ENCODE results near the gene CDK5. TPM values are rescaled to one million over a fixed set of nuclear protein-coding genes. Genes with fewer than 3 reads are reported as not detected.

The CDK5 gene
- total RNA-seq, 1 experiment from 2014 or later, result 12.2 TPM

DNA sequence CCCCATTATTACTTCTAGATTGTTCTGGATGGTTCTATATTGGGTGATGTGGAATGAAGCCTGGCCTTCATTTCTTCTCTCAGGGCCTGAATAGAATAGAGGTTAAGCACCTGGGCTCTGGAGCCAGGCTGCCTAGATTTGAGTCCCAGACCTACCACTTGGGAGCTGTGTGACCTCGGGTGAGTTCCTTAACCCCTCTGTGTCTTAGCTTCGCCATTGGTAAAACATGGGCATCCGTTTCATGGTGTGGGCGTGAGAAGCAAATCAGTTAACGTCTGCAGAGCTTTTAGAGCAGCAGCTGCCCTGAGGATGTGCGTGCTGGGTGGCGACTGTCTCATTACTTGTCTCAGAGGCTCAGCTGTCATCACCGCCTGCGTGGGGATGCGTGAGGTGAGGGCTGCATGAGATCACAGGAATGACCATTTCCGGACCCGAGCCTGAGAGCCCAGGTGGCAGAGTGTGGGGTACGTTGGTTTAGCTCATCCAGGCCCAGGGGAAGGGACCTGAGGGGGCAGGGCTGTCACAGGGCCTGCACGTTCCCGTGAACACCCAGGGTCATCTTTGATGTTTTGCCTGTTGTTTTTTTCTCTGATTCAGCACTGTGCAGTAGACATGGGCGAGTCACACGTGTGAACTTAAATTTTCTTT lies 38.3 kb upstream of the CDK5 start:
- POLR2A ChIA-PET, result interaction anchor here (0.5 kb wide), 1 partner anchor 241 kb away, joined by 3 read pairs; no protein-coding TSS in a partner anchor
- peaks cover 8% of the 10 kb centered on the region for H3K4me1 Mint-ChIP-seq (ENCODE audit: insufficient read depth, unreplicated experiment)
- H3K27ac Mint-ChIP-seq (ENCODE audit: low read depth, unreplicated experiment), result no peak overlapping the region
- BruUV-seq (replicated peaks), result no TSS peak
- H3K9me3 Mint-ChIP-seq (ENCODE audit: unreplicated experiment), result no peaks in the 10 kb centered on the region
- TF ChIP-seq, protein P1, sequence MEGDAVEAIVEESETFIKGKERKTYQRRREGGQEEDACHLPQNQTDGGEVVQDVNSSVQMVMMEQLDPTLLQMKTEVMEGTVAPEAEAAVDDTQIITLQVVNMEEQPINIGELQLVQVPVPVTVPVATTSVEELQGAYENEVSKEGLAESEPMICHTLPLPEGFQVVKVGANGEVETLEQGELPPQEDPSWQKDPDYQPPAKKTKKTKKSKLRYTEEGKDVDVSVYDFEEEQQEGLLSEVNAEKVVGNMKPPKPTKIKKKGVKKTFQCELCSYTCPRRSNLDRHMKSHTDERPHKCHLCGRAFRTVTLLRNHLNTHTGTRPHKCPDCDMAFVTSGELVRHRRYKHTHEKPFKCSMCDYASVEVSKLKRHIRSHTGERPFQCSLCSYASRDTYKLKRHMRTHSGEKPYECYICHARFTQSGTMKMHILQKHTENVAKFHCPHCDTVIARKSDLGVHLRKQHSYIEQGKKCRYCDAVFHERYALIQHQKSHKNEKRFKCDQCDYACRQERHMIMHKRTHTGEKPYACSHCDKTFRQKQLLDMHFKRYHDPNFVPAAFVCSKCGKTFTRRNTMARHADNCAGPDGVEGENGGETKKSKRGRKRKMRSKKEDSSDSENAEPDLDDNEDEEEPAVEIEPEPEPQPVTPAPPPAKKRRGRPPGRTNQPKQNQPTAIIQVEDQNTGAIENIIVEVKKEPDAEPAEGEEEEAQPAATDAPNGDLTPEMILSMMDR (IDR thresholded peaks at IDR 0.05; ENCODE audit: unreplicated experiment), result no peak
- H3K27me3 Mint-ChIP-seq (ENCODE audit: insufficient read depth, unreplicated experiment), result no peaks in the 10 kb centered on the region
- CTCF ChIA-PET, result interaction anchor here (1.1 to 15.0 kb wide), 2 partner anchors 14 to 68 kb away, joined by 7 to 315 read pairs; partner anchors contain the start of gene ABCB8
- no peak overlapping the region for H3K4me3 Mint-ChIP-seq (ENCODE audit: unreplicated experiment)
- H3K36me3 Mint-ChIP-seq (ENCODE audit: insufficient read depth, unreplicated experiment), result peaks cover 18% of the 10 kb centered on the region
- intact Hi-C loops (cut with micrococcal nuclease), result no loop called here
- DNase-seq (ENCODE audit: unreplicated experiment), result no peak

DNA sequence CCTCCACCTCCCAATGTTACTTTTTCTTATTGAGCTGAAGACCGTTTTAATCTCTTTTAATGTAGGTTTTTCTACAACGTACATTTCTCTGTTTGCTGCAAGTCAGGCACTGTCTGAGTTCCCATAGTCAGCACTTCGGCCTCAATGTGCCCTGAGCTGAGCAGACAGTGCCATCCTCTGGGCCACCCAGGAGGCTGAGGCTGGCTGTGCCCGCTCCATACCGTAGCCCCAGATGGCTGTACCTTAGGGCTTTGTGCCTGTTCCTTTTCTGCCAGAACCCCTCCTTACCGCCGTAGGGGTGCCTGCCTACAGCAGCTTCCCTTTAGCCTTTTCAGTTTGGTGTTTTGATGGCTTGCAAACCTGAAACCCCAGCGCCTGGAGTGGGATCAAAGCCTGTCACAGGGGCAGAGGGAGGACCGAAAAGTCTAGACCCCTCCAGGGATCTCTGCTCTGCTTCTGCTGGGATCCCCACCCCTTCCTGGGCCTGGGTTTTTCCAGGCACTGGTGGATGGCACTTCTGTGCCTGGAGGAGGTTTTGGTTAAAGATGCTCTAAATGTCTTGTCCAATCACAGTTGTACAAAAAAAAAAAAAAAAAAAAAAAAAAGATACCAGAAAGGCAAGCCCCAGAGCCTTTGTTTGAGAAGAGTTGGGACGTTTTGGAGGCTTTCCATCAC lies 37.6 kb upstream of the CDK5 start:
- ChIA-PET POLR2A (interaction anchor here (0.5 kb wide), 1 partner anchor 240 kb away, joined by 3 read pairs; no protein-coding TSS in a partner anchor), CTCF (interaction anchor here (0.6 to 15.0 kb wide), 4 partner anchors 11 to 67 kb away, joined by 4 to 315 read pairs (median 7); partner anchors contain the start of gene ABCB8)
- H3K27ac Mint-ChIP-seq (ENCODE audit: low read depth, unreplicated experiment), result no peak overlapping the region
- H3K9me3 Mint-ChIP-seq (ENCODE audit: unreplicated experiment), result no peaks in the 10 kb centered on the region
- no peaks in the 10 kb centered on the region for H3K27me3 Mint-ChIP-seq (ENCODE audit: insufficient read depth, unreplicated experiment)
- DNase-seq (ENCODE audit: unreplicated experiment), result no peak
- TF ChIP-seq, protein P1 (IDR thresholded peaks at IDR 0.05; ENCODE audit: unreplicated experiment), result no peak
- BruUV-seq (replicated peaks), result no TSS peak
- H3K4me3 Mint-ChIP-seq (ENCODE audit: unreplicated experiment), result no peak overlapping the region
- peaks cover 18% of the 10 kb centered on the region for H3K36me3 Mint-ChIP-seq (ENCODE audit: insufficient read depth, unreplicated experiment)
- peaks cover 8% of the 10 kb centered on the region for H3K4me1 Mint-ChIP-seq (ENCODE audit: insufficient read depth, unreplicated experiment)
- intact Hi-C loops (cut with micrococcal nuclease), result no loop called here

DNA sequence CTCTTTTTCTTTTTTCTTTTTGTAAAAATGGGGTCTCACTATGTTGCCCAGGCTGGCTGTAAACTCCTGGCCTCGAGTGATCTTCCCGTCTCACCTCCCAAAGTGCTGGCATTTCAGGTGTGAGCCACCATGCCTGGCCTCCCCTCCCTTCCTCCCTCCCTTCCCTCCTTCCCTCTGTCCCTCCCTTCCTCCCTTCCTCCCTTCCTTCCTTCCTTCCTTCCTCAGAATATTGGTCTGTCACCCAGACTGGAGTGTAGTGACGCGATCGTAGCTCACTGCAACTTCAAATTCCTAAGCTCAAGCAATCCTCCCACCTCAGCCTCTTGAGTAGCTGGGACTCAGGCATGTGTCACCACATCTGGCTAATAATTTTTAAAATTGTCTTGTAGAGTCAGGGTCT lies 37.0 kb upstream of the CDK5 start:
- peaks cover 18% of the 10 kb centered on the region for H3K36me3 Mint-ChIP-seq (ENCODE audit: insufficient read depth, unreplicated experiment)
- ChIA-PET CTCF (interaction anchor here (0.6 to 15.0 kb wide), 3 partner anchors 10 to 48 kb away, joined by 4 to 315 read pairs (median 7); no protein-coding TSS in a partner anchor), POLR2A (interaction anchor here (0.8 kb wide), 1 partner anchor 11 kb away, joined by 3 read pairs; the partner anchor contains the start of gene TMUB1)
- TF ChIP-seq, protein P1 (IDR thresholded peaks at IDR 0.05; ENCODE audit: unreplicated experiment), result no peak
- BruUV-seq (replicated peaks), result no TSS peak
- no peak overlapping the region for H3K27ac Mint-ChIP-seq (ENCODE audit: low read depth, unreplicated experiment)
- H3K27me3 Mint-ChIP-seq (ENCODE audit: insufficient read depth, unreplicated experiment), result no peaks in the 10 kb centered on the region
- H3K4me3 Mint-ChIP-seq (ENCODE audit: unreplicated experiment), result no peak overlapping the region
- DNase-seq (ENCODE audit: unreplicated experiment), result no peak
- intact Hi-C loops (cut with micrococcal nuclease), result no loop called here
- H3K4me1 Mint-ChIP-seq (ENCODE audit: insufficient read depth, unreplicated experiment), result peaks cover 12% of the 10 kb centered on the region
- no peaks in the 10 kb centered on the region for H3K9me3 Mint-ChIP-seq (ENCODE audit: unreplicated experiment)

DNA sequence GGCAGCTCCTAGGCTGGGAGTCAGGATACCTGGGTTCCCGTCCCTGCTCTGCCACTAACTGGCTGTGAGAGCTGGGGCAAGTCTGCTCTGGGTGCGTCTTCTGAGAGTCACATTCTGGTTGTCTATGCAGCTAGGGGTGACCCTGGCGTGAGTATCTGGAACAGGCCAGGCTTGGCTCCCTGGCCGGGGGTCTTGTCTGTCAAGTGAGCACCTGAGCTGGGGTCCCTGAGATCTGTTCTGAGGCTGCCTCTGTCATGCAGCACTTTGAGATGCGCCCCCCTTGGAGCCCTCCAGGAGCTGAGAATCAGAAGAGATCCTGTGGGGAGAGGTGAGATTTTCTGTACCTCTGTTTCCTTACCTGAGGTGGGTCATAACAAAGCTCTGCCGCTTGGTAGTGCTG lies 36.1 kb upstream of the CDK5 start:
- TF ChIP-seq, protein P1 (IDR thresholded peaks at IDR 0.05; ENCODE audit: unreplicated experiment), result no peak
- no peak for DNase-seq (ENCODE audit: unreplicated experiment)
- intact Hi-C loops (cut with micrococcal nuclease), result no loop called here
- Mint-ChIP-seq H3K36me3 (ENCODE audit: insufficient read depth, unreplicated experiment) (peaks cover 18% of the 10 kb centered on the region), H3K9me3 (ENCODE audit: unreplicated experiment) (no peaks in the 10 kb centered on the region), H3K27me3 (ENCODE audit: insufficient read depth, unreplicated experiment) (no peaks in the 10 kb centered on the region), H3K4me1 (ENCODE audit: insufficient read depth, unreplicated experiment) (peaks cover 22% of the 10 kb centered on the region), H3K4me3 (ENCODE audit: unreplicated experiment) (no peak overlapping the region), H3K27ac (ENCODE audit: low read depth, unreplicated experiment) (no peak overlapping the region)
- POLR2A ChIA-PET, result interaction anchor here (0.6 to 0.9 kb wide), 2 partner anchors 26 to 31 kb away, joined by 3 to 4 read pairs; no protein-coding TSS in a partner anchor
- no TSS peak for BruUV-seq (replicated peaks)
- CTCF ChIA-PET, result interaction anchor here (0.5 to 15.0 kb wide), 5 partner anchors 9 to 1650 kb away, joined by 3 to 315 read pairs (median 4); partner anchors contain the start of gene FASTK

Data from MCF 10A (cell line).